ENCODE measurements around the gene STK32A.

Gene STK32A

DNA sequence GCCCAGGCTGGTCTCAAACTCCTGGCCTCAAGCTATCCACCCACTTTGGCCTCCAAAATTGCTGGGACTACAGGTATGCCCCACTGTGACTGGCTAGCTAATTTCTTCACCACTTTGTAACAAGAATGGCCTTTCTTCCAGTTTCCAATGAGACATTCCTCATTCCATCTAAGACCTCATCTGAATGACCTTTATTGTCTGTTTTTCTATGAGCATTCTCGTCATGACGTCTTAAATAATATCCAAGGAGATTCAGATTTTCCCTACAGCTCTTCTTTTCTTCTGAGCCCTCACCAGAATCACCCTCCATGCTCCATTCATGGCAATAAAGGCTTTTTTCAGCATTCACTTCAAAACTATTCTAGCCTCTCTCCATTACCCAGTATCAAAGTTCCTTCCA lies 30.2 kb upstream of the STK32A start:
- Histone ChIP-seq H3K4me2 (ENCODE audit: insufficient read depth, low read length) (no peak overlapping the region), H2AFZ (ENCODE audit: low read depth, low read length) (no peak overlapping the region), H3K27me3 (ENCODE audit: insufficient read depth, low read length, poor library complexity) (peaks cover 2% of the 10 kb centered on the region), H3K4me1 (ENCODE audit: insufficient read depth, low read length) (no peaks in the 10 kb centered on the region), H3K9me3 (ENCODE audit: insufficient read depth, low read length, severe bottlenecking) (no peaks in the 10 kb centered on the region), H3K9ac (ENCODE audit: low read depth, low read length) (no peak overlapping the region), H4K20me1 (ENCODE audit: insufficient read depth, low read length) (no peaks in the 10 kb centered on the region), H3K27ac (ENCODE audit: low read length) (no peak overlapping the region), H3K4me3 (ENCODE audit: low read depth in 1 of 2, low read length in 2 of 2) (no peak overlapping the region), H3K36me3 (ENCODE audit: insufficient read depth, low read length) (no peaks in the 10 kb centered on the region), H3K79me2 (ENCODE audit: insufficient read depth, low read length) (no peaks in the 10 kb centered on the region)
- TF ChIP-seq, protein P1, sequence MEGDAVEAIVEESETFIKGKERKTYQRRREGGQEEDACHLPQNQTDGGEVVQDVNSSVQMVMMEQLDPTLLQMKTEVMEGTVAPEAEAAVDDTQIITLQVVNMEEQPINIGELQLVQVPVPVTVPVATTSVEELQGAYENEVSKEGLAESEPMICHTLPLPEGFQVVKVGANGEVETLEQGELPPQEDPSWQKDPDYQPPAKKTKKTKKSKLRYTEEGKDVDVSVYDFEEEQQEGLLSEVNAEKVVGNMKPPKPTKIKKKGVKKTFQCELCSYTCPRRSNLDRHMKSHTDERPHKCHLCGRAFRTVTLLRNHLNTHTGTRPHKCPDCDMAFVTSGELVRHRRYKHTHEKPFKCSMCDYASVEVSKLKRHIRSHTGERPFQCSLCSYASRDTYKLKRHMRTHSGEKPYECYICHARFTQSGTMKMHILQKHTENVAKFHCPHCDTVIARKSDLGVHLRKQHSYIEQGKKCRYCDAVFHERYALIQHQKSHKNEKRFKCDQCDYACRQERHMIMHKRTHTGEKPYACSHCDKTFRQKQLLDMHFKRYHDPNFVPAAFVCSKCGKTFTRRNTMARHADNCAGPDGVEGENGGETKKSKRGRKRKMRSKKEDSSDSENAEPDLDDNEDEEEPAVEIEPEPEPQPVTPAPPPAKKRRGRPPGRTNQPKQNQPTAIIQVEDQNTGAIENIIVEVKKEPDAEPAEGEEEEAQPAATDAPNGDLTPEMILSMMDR (IDR thresholded peaks at IDR 0.05; ENCODE audit: borderline replicate concordance, extremely low read depth, low read length, poor library complexity, severe bottlenecking), result no peak
- no peak for TF ChIP-seq EZH2 (IDR thresholded peaks at IDR 0.05; ENCODE audit: borderline replicate concordance, low read depth, low read length, severe bottlenecking)
- ATAC-seq (ENCODE audit: insufficient read depth, low read depth) (no peak), DNase-seq (no peak)

DNA sequence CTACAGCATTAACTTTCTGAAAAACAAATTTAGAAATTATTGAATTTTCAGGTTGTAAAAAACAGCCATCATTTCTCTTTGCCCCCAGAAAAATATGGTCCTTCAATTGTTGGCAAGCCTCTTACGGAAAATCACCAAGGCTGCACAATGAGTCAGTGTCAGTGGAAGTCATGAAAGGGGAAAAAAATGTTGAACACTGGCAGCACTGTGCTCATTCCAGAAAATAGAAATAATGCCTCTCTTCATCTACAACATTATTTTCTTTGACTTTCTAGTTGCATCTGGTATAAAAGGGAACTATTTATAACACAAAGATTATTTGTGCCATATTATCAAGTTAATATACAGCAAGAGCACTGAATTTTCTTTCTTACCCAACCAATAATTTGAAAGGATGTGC lies 26.7 kb upstream of the STK32A start:
- peaks cover 2% of the 10 kb centered on the region for H3K27me3 ChIP-seq (ENCODE audit: insufficient read depth, low read length, poor library complexity)
- H3K27ac ChIP-seq (ENCODE audit: low read length), result no peak overlapping the region
- no peak overlapping the region for H3K9ac ChIP-seq (ENCODE audit: low read depth, low read length)
- TF ChIP-seq EZH2 (IDR thresholded peaks at IDR 0.05; ENCODE audit: borderline replicate concordance, low read depth, low read length, severe bottlenecking), result no peak
- TF ChIP-seq, protein P1 (IDR thresholded peaks at IDR 0.05; ENCODE audit: borderline replicate concordance, extremely low read depth, low read length, poor library complexity, severe bottlenecking), result no peak
- H2AFZ ChIP-seq (ENCODE audit: low read depth, low read length), result no peak overlapping the region
- ATAC-seq (ENCODE audit: insufficient read depth, low read depth) (no peak), DNase-seq (no peak)
- H3K4me3 ChIP-seq (ENCODE audit: low read depth in 1 of 2, low read length in 2 of 2), result no peak overlapping the region
- no peaks in the 10 kb centered on the region for H3K79me2 ChIP-seq (ENCODE audit: insufficient read depth, low read length)
- H3K4me2 ChIP-seq (ENCODE audit: insufficient read depth, low read length), result no peak overlapping the region
- no peaks in the 10 kb centered on the region for H4K20me1 ChIP-seq (ENCODE audit: insufficient read depth, low read length)
- no peaks in the 10 kb centered on the region for H3K36me3 ChIP-seq (ENCODE audit: insufficient read depth, low read length)
- H3K4me1 ChIP-seq (ENCODE audit: insufficient read depth, low read length), result no peaks in the 10 kb centered on the region
- no peaks in the 10 kb centered on the region for H3K9me3 ChIP-seq (ENCODE audit: insufficient read depth, low read length, severe bottlenecking)

DNA sequence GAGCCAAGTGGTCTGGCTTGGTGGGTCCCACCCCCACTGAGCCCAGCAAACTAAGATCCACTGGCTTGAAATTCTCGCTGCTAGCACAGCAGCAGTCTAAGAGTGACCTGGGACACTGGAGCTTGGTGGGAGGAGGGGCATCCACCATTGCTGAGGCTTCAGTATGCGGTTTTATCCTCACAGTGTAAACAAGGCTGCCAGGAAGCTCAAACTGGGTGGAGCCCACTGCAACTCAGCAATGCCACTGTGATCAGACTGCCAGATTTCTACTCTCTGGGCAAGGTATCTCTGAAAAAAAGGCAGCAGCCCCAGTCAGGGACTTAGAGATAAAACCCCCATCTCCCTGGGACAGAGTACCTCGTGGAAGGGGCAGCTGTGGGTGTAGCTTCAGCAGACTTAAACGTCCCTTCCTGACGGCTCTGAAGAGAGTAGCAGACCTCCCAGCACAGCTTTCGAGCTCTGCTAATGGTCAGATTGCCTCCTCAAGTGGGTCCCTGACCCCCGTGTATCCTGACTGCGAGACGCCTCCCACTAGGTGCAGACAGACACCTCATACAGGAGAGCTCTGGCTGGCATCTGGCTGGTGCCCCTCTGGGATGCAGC lies 18.2 kb upstream of the STK32A start:
- no peaks in the 10 kb centered on the region for H3K79me2 ChIP-seq (ENCODE audit: insufficient read depth, low read length)
- H3K36me3 ChIP-seq (ENCODE audit: insufficient read depth, low read length), result no peaks in the 10 kb centered on the region
- no peak overlapping the region for H3K9ac ChIP-seq (ENCODE audit: low read depth, low read length)
- ATAC-seq (ENCODE audit: insufficient read depth, low read depth) (no peak), DNase-seq (no peak)
- H3K9me3 ChIP-seq (ENCODE audit: insufficient read depth, low read length, severe bottlenecking), result no peaks in the 10 kb centered on the region
- no peak overlapping the region for H3K4me2 ChIP-seq (ENCODE audit: insufficient read depth, low read length)
- TF ChIP-seq, protein P1 (IDR thresholded peaks at IDR 0.05; ENCODE audit: borderline replicate concordance, extremely low read depth, low read length, poor library complexity, severe bottlenecking), result no peak
- no peak for TF ChIP-seq EZH2 (IDR thresholded peaks at IDR 0.05; ENCODE audit: borderline replicate concordance, low read depth, low read length, severe bottlenecking)
- H3K27ac ChIP-seq (ENCODE audit: low read length), result no peak overlapping the region
- H4K20me1 ChIP-seq (ENCODE audit: insufficient read depth, low read length), result no peaks in the 10 kb centered on the region
- no peaks in the 10 kb centered on the region for H3K4me1 ChIP-seq (ENCODE audit: insufficient read depth, low read length)
- no peak overlapping the region for H2AFZ ChIP-seq (ENCODE audit: low read depth, low read length)
- no peak overlapping the region for H3K4me3 ChIP-seq (ENCODE audit: low read depth in 1 of 2, low read length in 2 of 2)
- H3K27me3 ChIP-seq (ENCODE audit: insufficient read depth, low read length, poor library complexity), result no peaks in the 10 kb centered on the region

Measured in DND-41 (cell line).